BJ (cell line): Measurements from ENCODE around the gene CLN5. TPM values are rescaled to one million over a fixed set of nuclear protein-coding genes. Genes with fewer than 3 reads are reported as not detected.

Source experiments
- CTCF ChIA-PET: fragments of 350-600 bp; formaldehyde crosslinking; extraction: SDS; loops from one replicate; lab custom pipeline; 2021; ENCODE audit warnings: antibody characterized with exemption, inconsistent platforms; lab: Yijun Ruan, JAX
- POLR2A ChIA-PET: fragments of 300-600 bp; sonication (Branson Sonifier 250); formaldehyde crosslinking; extraction: SDS; loops from one replicate; lab custom pipeline; 2021; ENCODE audit warnings: antibody characterized with exemption; lab: Charles Lee
- DNase-seq: peaks from one replicate; pipeline ENCODE4 v3.0.0-alpha.2; 2011; ENCODE audit warnings: low read depth
- H3K27me3 ChIP-seq: 2 replicates; pipeline ENCODE4 v1.6.0; 2011; ENCODE audit warnings: low read length; ENCODE audit not compliant: control insufficient read depth, insufficient read depth
- H3K36me3 ChIP-seq: 2 replicates; pipeline ENCODE4 v1.5.1; 2011; ENCODE audit warnings: low read length; ENCODE audit not compliant: control insufficient read depth, insufficient read depth
- H3K4me3 ChIP-seq: 2 replicates; pipeline ENCODE4 v1.5.1; 2011; ENCODE audit warnings: low read depth, mild to moderate bottlenecking, control low read depth, low read length
- polyA plus RNA-seq: library from polyadenylated mRNA; depleted of rRNA; stranded (reverse); fragments of >200 nt; gene quantifications from 2 replicates; pipeline ENCODE4 v1.2.3, GENCODE V29; 2011
- TF ChIP-seq, protein P1 (sequence below): IDR thresholded peaks from 2 replicates; pipeline ENCODE4 v1.5.1; 2011; ENCODE audit warnings: low read depth, mild to moderate bottlenecking, control low read depth, inconsistent platforms, low read length, moderate library complexity; ENCODE audit not compliant: insufficient read depth

The CLN5 gene
- polyA plus RNA-seq, 1 experiment: 11.0 TPM

DNA sequence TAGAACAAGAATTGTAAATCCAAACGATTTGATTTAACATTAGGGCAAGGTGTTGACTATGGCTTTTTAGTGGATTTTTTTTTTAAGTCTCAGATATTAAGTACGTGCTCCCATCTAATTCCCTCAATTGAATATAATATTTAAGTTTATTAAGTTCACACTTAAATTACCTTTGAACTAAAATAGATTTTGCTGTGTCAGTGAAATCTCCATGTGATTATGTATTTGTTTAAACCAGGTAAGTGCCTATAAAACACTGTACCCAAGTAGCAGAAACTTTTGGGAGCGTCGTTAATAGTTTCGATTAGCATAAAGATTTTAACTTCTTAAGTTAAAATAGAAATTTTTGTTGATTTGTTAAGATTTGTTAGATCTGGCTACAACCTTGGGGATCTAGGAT, 1.6 kb downstream of the CLN5 start:
- 0 out of 2 replicates have a peak, but pooled peaks cover 2% of the 10 kb centered on the region for H3K36me3 ChIP-seq
- CTCF ChIA-PET: interaction anchor here (1.2 to 5.9 kb wide), 5 partner anchors 8 to 88 kb away, joined by 3 to 71 read pairs (median 5); no protein-coding TSS in a partner anchor

DNA sequence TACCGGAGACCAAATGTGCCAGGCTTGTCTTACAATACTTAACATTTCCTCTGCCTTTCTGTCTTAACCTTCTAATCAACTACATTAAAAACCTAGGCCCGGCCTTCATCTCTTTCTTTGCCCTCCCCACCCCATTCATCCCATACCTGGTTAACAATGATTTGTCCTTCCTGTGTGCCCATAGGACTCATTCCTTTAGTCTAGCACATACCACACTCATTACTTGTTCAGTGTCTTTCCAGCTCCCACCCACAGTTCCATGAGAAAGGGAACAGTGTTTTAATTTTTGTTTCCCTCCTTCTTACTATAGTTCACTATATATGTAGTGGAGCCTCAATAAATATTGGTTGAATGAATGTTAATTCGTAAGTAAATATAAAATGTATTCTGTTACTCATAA, 2.4 kb downstream of the CLN5 start:
- no peaks in the 10 kb centered on the region for H3K27me3 ChIP-seq
- ChIA-PET CTCF (interaction anchor here (1.1 to 5.9 kb wide), 3 partner anchors 13 to 326 kb away, joined by 3 to 71 read pairs (median 3); no protein-coding TSS in a partner anchor), POLR2A (no interaction called here)
- TF ChIP-seq, protein P1, sequence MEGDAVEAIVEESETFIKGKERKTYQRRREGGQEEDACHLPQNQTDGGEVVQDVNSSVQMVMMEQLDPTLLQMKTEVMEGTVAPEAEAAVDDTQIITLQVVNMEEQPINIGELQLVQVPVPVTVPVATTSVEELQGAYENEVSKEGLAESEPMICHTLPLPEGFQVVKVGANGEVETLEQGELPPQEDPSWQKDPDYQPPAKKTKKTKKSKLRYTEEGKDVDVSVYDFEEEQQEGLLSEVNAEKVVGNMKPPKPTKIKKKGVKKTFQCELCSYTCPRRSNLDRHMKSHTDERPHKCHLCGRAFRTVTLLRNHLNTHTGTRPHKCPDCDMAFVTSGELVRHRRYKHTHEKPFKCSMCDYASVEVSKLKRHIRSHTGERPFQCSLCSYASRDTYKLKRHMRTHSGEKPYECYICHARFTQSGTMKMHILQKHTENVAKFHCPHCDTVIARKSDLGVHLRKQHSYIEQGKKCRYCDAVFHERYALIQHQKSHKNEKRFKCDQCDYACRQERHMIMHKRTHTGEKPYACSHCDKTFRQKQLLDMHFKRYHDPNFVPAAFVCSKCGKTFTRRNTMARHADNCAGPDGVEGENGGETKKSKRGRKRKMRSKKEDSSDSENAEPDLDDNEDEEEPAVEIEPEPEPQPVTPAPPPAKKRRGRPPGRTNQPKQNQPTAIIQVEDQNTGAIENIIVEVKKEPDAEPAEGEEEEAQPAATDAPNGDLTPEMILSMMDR: no peak
- no peak for DNase-seq
- H3K36me3 ChIP-seq: peaks cover 3% of the 10 kb centered on the region; the same call in 1 of the 2 replicates
- H3K4me3 ChIP-seq: no peak overlapping the region

More for the DNA sequence above, 1.6 kb downstream of the CLN5 start:
- POLR2A ChIA-PET: no interaction called here
- Histone ChIP-seq H3K4me3 (no peak overlapping the region), H3K27me3 (no peaks in the 10 kb centered on the region)
- TF ChIP-seq, protein P1: no peak
- DNase-seq: no peak

- ChIA-PET CTCF (interaction anchor here (1.3 to 3.0 kb wide), 3 partner anchors 14 to 20 kb away, joined by 3 to 21 read pairs (median 7); no protein-coding TSS in a partner anchor), POLR2A (no interaction called here)
- no peak overlapping the region for H3K4me3 ChIP-seq
- DNase-seq: no peak
- no peaks in the 10 kb centered on the region for H3K27me3 ChIP-seq
- H3K36me3 ChIP-seq: peaks cover 3% of the 10 kb centered on the region; the same call in 1 of the 2 replicates
- TF ChIP-seq, protein P1: no peak
These were observed 8.6 kb downstream of the CLN5 start for GRCh38 chr13:77000475-77000874.

GRCh38 chr13:77001540-77001939, 9.7 kb downstream of the CLN5 start:
- TF ChIP-seq, protein P1: no peak
- ChIA-PET POLR2A (interaction anchor here (1.0 kb wide), 1 partner anchor 25 kb away, joined by 3 read pairs; no protein-coding TSS in a partner anchor), CTCF (interaction anchor here (0.8 to 3.0 kb wide), 9 partner anchors 8 to 24 kb away, joined by 3 to 21 read pairs (median 4); partner anchors contain the start of gene CLN5)
- no peak overlapping the region for H3K4me3 ChIP-seq
- no peaks in the 10 kb centered on the region for H3K27me3 ChIP-seq
- peaks cover 3% of the 10 kb centered on the region; the same call in 1 of the 2 replicates for H3K36me3 ChIP-seq
- DNase-seq: no peak

GRCh38 chr13:77001963-77002587, 10.2 kb downstream of the CLN5 start:
- no peak for DNase-seq

More at GRCh38 chr13:77001963-77002587, 10.2 kb downstream of the CLN5 start:
- CTCF ChIA-PET: interaction anchor here (0.8 to 3.0 kb wide), 11 partner anchors 9 to 98 kb away, joined by 3 to 21 read pairs (median 4); partner anchors contain the start of gene CLN5
- H3K27me3 ChIP-seq: no peaks in the 10 kb centered on the region
- H3K4me3 ChIP-seq: no peak overlapping the region
- TF ChIP-seq, protein P1: no peak
- POLR2A ChIA-PET: interaction anchor here (0.6 to 1.0 kb wide), 2 partner anchors 26 to 123 kb away, joined by 3 to 6 read pairs; no protein-coding TSS in a partner anchor
- H3K36me3 ChIP-seq: peaks cover 4% of the 10 kb centered on the region; the same call in 1 of the 2 replicates
